Spleen (tissue), 7 donors: ENCODE data around the gene ZNF562.

Source experiments
- CTCF ChIP-seq, 11 experiments: fragments of 200-600 bp in 7 of 11; fragments of 450-650 bp in 4 of 11; sonication (generic) in 4 of 11; IDR thresholded peaks in 8 of 11; conservative IDR thresholded peaks in 3 of 11; 1 replicate in 7 of 11; 2 replicates in 4 of 11; pipeline versions ENCODE4 v1.4.0 to v1.8.0; 2016 to 2021; ENCODE audit warnings: antibody characterized with exemption in 11 of 11, inconsistent platforms in 4 of 11, mild to moderate bottlenecking in 1 of 11
- POLR2A ChIP-seq, 3 donors: fragments of 450-650 bp; IDR thresholded peaks; one replicate each; pipeline ENCODE4 v1.5.1; 2017; ENCODE audit warnings: antibody characterized with exemption in 3 of 3, mild to moderate bottlenecking in 1 of 3
- donor health status: DM: no; HTN: no; CAD: no; lungs with moderate emphysema.
- donor health status: DM: no; HTN: no; CAD: no.
- donor health status: DM: no; HTN: no; CAD: no.

DNA sequence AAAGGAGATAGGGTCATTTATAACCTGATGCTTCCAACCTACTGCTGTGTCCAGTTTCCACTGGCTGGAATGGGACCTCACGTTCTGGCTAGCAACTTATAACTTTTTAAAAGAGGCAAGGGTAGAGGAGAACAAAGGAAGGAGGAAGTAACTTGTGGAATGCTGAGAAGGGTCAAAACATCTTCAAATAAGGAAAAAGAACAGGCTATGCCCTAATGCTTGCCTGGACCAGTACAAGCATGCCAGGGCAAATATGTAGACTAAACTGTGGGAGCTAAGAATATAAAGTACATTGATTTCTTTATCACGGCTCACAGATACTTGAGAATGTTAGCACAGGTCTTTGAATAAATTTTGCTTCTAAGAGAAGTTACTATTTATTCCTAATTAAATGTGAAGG is 52.4 kb downstream of the ZNF562 start:
- TF ChIP-seq POLR2A (IDR thresholded peaks at IDR 0.05): no peak
- no peak for TF ChIP-seq CTCF (IDR thresholded peaks at IDR 0.05 in 8 of 11, conservative IDR thresholded peaks at IDR 0.05 in 3 of 11)
